Activated CD8-positive, alpha-beta memory T cell treated with anti-CD3 and anti-CD28 coated beads for 4 hours (primary cell): ENCODE measurements around the gene RBM47.
"Not testable (repeated sequence)": the region's sequence is repeated elsewhere in the genome, so short reads cannot be mapped to it uniquely, and the experiment has no call there.

Experiments used
- DNase-seq, 2 donors: peaks; one replicate each; pipeline ENCODE4 v3.0.0-alpha.2; 2020; ENCODE audit warnings: low read depth in 2 of 2

The RBM47 gene

DNA sequence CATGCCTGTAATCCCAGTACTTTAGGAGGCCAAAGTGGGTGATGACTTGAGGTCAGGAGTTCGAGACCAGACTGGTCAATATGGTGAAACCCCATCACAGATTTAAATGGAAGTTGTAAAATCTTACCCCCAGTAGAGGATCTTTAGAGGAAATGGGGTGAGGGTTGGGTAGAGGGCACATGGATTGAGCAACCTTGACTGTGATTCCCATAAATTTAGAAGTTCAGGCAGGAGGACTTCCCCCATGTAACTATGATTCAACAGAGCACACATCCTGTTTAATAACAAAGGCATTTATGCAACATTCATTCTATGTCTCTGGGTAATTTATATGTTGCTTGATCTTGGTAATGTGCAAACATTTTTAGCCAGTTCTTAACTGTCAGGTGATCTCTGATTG lies 143.1 kb downstream of the RBM47 start:
- no peak for DNase-seq

DNA sequence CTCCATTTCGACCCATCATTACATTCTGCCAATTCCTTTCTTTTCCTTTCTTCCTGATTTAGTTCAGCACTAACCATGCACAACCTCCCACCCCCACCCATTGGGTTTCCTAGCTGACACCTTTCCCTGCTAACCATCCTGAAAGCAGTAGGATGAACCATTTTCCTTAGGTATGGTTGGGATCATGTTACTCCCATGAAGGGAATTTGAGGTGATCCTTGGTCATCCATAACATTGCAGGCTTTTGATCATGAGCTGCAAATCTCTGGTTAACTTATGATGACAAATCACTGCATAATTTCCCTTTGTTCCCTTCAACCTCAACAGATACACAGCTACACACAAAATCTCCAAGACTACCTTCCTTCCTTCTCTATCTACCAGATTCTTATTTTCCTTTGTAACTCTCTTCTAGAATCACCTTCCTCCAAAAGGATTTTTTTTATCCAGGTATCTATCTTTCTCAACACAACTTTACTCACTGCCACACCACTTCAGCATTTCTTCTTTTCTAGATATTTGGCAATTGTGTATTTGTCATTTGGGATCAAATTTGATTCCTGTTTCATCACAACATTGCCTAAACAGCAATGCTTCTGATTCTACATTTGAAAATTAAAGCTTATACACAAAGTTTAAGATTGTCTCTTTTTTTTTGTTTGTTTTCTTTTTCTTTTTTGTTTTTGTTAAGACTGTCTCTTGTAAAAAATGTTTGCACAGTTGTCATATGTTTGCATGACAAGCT lies 145.1 kb downstream of the RBM47 start:
- no peak for DNase-seq

DNA sequence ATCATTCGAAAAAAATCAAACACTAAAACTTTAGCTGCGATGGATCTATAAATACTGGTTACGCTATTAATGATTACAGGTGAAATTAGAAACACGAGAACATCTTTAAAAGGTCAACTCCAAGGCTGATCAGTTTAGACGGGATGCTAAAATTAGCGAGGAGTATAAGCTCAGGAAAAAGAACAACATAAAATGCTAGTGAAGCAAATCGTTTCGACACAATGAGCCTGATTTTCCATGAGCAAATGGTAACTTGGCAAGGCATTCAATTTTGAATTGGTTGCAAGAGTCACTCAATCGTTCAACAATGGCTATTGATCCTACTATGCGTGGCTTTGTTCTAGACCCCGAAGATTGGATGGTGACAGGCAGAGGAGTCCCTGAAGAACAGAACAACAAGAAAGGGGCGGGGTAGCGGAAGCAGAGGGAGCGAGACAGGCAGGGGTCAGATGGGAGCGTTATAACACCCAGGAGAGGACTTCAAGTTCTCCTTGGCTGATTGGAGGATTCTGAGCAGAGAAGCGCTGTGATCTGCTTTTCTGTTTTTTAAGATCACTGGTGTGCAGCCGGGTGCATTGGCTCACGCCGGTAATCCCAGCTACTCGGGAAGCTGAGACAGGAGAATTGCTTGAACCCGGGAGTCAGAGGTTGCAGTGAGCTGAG lies 146.5 kb downstream of the RBM47 start:
- DNase-seq = no peak

DNA sequence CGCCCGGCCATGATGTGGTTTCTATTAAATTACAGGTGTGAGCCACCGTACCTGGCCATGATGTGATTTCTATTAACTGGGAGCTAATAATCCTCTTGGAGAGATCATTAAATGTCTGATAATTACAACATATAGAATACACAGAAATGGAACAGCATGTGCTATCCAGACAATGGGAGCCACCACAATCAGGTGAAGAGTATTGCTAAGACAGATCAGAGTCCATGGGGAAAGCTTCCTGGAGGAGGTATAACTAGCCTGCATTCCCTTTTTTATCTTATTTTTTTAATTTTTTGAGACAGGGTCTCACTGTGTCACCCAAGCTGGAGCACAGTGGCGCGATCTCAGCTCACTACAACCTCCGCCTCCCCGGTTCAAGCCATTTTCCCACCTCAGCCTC lies 147.7 kb downstream of the RBM47 start:
- DNase-seq = no peak

DNA sequence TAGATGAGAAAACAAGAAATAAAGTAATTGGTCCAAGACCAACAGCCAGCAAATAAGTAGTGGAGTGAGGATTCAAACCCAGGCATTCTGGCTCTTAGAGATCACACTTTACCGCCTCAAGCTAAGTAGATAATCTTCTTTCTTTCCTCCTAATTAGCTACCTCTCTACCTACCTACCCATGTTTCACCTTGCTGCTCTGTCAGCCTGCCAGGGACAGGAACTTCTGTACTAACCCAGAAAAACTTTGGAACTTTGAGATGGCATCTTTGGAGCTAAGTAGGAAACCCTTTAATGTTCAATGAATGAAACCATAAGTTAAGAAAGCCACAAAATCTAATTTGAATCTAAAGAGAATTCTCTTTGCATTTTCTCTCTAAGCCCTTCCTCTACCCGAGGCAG lies 149.4 kb downstream of the RBM47 start:
- no peak for DNase-seq

DNA sequence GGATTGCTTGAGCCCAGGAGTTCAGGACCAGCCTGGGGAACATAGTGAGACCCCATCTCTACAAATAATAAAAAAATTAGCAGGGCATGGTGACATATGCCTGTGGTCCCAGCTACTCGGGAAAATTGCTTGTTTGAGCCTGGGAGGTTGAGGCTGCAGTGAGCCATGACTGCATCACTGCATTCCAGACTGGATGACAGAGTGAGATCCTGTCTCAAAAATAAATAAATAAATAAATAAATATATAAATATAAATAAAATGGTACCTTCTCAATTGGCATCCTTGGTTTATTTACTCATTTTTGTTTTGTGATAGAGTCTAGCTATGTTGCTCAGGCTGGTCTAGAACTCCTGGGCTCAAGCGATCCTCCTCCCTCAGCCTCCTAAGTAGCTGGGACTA lies 150.3 kb downstream of the RBM47 start:
- DNase-seq = no peak

DNA sequence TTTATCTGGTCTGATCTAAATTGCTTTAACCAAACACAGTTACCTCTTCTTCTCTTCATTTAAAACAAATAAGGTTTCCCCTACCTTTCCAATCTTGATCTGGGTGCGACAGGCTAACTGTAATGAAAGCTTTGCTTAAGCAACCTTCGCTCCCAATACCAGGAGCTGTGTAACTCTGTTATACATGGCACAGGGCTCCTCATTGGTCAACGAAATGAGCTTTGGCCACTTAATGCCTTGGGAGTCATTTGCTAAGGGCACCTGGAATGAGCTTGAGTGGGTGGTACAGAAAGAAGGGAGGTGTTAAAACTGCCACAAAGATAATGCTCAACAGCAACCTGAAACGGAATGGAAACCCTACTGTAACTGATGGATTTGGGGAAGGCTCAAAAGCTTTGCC lies 154.1 kb downstream of the RBM47 start:
- no peak for DNase-seq

DNA sequence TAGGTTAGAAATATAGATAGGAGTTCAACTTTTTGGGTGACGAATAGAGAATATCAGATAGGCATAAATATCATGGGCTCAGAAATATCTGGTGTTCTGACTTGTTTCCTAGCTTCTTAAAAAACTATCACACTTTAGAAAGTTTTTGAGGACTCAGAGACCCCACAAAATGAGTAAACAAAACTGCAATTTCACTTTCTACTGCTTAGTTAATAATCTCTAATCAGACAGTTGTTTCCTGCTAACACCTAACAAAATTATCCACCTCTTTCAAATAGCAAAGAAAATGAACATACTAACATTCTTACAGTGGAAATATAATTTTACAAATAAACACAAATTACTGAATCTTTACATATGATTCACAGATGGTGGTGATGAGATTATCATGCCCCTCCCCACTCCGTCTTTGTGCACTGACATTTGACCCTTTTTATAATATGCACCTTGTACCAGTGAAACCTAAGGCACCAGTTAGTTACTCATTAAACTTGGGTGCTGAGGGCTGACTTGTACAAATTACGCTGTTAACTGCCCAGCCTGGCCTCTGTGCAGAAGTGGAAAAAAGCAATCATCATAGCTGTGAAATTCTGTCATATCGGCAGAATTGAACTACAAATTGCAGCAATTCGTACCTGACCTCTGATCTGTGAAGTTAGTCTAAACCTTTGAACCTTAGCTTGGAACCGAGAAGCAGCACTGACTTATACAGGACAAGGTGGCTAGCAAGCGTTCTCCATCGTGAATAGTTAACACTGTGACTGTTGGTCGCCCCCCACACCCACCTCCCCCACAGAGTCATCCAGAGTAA lies 155.9 kb downstream of the RBM47 start:
- no peak for DNase-seq

DNA sequence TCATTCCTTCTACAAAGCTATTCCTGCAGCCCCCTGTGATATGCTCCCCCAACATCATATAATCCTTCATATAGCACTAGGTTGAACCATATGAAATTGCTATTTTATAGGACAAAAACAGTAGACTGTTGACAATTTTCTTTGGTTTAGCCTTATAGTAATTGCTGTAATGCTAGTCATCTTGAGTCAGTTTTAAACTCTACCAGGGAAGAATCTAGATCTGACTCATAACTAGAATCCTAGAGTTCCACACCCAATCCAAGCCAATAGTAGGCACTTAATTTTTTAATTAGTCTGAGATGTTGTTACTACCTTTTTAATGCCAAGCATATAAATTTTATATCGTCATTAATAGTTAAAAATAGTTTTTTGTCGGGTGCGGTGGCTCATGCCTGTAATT lies 157.7 kb downstream of the RBM47 start:
- no peak for DNase-seq

DNA sequence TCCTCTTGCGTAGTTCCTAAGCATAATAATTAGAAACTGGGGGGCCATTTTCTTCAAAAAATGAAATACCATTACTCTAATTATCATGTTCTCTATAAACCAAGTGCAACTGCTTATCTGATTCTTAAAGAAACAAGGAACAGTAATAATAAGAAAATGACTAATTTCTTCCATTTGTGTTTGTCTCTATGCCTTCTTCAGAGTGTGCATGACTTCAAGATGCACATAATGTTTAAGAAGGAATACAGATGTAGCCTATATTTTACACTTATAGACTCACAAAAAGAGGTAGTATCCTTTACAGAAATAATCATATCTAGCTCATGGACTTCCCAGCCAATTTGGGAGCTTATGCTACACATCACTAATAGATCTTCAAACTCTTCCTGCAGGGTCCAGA lies 162.9 kb downstream of the RBM47 start:
- DNase-seq = no peak

DNA sequence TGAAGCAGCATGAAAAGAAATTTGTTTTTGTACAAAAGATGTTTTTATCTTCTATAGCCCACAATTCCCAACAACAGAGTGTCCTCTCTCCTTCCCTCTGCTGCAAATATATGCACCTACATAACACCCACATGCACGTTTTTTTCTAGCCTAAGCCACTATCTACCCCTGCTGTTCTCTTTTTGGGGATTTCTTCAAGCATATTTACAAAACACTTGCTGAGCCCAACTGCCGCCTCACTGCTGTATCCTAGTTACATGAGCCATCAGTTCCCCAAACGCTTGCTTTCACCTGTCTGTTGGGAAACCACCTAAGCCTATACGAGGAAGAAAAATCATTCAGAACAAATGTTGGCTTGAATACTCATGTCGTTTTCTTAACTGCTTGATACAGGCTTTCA lies 167.3 kb downstream of the RBM47 start:
- DNase-seq = no peak

DNA sequence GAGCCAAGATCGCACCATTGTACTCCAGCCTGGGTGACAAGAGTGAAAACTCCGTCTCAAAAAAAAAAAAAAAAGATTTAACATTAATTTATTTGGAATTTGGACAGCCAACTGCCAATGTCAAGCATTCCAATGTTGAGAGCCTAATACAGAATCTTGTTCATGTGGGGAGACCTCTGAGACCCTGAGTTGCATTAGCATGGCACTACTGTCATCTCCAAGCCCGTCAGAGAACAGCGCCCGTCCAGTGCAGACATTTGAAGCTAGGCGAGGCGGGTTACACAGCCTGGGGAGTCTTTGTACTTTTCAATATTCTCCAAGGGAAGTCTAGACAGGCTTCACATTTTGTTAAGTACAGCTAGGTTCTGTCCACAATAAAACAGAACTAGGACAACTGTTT lies 167.8 kb downstream of the RBM47 start:
- no peak for DNase-seq

DNA sequence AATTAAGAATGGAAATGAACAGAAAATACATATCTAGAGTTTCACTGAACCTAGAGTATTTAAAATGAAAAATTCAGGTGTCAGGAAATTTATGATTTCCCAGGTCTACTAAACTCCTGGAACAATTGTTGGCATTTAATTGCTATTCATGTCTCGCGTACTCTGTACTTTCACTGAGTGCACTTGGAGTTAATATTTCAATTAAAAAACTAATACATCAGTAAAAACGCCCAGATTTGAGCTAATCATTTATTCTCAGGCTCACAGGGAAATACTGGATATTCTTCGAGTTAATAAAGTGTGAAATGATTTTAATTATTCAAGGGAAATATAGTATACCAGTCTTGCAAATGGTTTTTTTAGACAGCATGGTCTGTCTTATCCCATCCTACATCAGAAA lies 168.6 kb downstream of the RBM47 start:
- no peak for DNase-seq

DNA sequence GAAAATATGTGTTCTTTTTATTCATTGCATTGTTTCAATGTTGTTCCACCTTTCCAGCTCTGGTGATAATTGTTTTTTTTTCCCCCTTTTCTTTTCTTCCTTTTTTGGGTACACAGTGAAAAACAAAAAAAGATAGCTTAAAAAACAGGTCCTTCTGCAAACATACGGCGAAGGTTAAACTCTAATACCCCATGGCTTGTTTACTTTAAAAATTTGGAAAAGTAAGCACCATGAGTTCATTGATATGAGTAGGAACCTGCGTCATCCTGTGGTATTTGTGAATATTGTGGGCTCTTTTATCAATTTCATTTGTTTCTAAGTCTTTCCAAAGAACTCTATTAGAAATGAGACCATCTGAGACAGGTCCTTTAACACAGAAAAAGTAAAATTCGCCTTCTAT lies 171.0 kb downstream of the RBM47 start:
- no peak for DNase-seq

DNA sequence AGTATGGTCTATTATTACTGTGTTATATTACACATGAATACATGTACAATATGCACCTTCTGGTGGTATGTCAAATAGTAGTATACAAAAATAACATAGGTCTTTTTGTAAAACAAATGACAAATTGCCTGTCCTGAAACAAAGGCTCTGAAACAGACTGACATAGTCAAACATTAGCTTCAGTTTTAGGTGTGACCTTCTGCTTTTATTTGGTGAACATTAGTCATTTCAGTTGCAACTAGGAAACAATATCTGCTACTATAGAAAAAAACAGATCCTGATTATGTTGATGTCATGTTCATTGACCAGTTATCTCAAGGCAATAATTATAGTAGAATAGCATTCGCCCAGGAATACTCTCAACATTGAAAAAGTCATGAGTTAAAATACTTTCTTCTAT lies 171.6 kb downstream of the RBM47 start:
- DNase-seq = no peak

DNA sequence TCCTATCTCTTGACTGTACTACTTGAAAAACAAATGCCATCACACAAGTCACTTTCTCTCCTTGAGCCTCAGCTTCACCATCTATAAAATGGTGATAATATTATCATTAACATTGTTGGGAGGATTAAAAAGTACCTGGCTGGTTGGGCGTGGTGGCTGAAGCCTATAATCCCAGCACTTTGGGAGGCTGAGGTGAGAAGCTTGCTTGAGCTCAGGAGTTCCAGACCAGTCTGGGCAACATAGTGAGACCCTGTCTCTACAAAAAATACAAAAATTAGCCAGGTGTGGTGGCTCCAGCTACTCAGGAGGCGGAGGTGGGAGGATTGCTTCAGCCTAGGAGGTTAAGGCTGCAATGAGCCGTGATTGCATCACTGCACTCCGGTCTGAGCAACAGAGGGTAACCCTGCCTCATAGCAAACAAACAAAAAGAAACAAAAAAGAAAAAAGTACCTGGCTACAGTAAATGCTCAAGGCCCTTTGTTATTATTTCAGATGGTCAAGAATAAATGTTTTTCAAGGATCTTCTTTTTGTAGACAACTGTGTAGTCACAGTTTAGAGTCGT lies 174.2 kb downstream of the RBM47 start:
- no peak for DNase-seq

DNA sequence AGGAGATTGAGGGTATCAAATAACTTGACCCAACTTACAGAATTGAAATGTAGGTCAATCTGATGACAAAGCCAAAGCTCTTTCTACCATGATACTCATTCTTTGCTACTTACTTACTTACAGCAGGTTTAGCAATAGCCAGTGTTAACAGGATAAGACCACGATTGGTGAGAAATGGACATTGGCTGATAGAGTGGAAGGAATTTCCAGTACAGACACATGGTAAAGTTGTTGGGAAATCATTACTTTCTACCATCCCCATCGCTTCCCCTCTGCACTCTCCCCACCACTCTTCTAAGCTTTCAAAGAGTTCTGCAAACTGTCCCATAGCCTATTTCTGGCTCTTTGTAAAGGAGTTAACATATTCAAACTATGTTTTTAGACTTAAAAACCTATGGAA lies 174.8 kb downstream of the RBM47 start:
- DNase-seq = no peak

DNA sequence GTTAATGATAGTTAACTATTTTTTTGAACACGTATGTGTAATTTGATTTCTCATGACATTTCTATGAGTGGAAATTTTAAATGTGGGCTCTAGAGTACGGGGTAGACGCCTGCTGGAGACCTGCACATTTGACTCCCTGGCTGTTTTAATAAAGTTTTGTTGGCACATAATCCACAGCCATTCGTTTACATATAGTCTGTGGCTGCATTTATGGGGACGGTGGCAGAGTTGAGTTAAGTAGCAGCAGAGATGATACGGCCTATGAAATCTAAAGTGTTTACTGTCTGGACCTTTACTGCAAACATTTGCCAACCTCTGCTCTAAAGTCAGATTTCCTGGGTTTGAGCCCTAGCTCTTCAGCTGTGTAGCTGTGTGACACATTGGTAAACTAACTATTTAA lies 175.8 kb downstream of the RBM47 start:
- DNase-seq = no peak

DNA sequence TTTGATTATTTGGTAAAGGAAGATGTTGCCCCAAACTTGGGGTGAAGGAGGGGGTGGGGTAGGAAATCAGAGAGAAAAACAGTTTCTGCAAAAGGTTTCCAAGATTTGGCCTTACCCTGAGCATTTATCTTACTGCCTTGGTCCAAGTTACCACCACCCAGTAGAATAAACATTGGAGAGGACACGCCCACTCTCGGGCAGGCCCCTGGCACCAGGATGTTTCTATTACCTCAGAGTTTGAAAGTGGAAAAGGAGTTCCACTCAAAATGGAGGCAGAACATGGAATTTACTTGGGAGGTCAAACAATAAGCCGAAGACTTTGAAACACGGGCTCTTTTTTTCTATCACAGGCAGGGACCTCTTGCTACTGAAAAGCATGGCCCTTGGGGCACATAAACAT lies 180.8 kb downstream of the RBM47 start:
- no peak for DNase-seq

DNA sequence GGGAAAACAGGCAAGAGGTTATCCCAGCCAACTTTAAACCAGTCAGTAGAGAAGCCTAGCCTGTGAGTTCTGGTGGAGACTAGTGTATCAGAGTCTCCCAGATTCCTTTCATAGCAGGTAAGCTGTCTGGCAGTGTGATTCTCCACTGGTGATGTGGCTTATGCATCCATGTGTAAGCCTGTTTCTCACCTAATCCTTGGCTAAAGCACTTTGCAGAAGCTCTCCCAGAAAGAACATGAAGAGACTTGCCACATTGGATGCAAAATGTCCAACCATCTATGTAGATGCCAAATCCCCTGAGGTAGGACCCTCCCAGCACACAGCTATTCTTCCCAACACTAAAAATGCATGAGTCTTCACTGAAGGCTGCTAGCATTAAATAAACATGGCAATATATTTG lies 182.8 kb downstream of the RBM47 start:
- DNase-seq = no peak

DNA sequence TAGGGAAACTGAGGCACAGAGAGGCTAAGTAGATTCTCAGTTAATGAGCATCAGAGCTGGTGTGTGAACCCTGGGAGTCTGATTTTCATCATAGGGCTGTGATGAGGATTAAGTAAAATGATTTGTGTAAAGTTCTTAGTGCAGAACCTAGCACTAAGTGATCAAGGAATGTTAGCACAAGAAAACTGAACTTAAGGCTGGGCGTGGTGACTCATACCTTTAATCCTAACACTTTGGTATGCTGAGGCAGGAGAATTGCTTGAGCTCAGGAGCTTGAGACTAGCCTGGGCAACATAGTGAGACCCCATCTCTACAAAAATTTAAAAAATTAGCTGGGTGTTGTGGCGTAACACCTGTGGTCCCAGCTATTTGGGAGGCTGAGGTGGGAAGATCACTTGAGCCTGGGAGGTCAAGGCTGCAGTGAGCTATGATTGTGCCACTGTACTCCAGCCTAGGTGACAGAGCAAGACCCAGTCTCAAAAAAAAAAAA lies 183.4 kb downstream of the RBM47 start:
- not testable (repeated sequence) for DNase-seq

DNA sequence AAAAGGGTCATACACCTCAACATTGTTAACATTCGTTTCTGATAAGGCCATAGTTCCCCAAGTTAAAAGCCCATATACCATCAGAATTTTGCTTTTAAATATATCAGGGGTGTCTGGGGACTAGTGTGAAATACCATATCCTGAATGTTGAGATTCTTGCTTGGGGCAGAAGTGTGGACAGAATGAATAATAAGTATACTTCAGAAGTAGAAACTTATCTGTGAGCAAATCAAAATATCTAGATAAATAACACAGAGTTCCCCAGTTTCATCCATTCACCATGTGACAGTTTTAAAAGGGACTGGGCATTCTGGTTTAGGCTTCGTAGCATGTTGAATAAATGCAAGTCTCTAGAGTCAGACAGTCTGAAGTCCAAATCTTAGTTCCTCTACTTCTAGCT lies 184.0 kb downstream of the RBM47 start:
- no peak for DNase-seq
